H1 (cell line): ENCODE results near the gene TMEM273. TPM values are rescaled to one million over a fixed set of nuclear protein-coding genes. Genes with fewer than 3 reads are reported as not detected.

Source experiments
- CBX5 ChIP-seq: fragments of 300-800, 300-1000 bp; sonication (generic); IDR thresholded peaks from 2 replicates; pipeline ENCODE4 v1.7.1; 2016; ENCODE audit warnings: antibody characterized with exemption, low read length, low read depth
- CHD2 ChIP-seq: IDR thresholded peaks from 2 replicates; pipeline ENCODE4 v1.6.1; 2012; ENCODE audit warnings: low read length, improper control_type of control experiment
- CREB1 ChIP-seq: IDR thresholded peaks from 2 replicates; pipeline ENCODE4 v1.6.1; 2012; ENCODE audit warnings: inconsistent platforms
- polyA plus RNA-seq, 7 experiments: library from polyadenylated mRNA; depleted of rRNA in 3 of 7; stranded (reverse) in 5 of 7; unstranded in 2 of 7; fragments of >200 nt in 5 of 7; fragments of 200-250 nt in 2 of 7; gene quantifications; 1 replicate in 5 of 7; 2 replicates in 1 of 7; 4 replicates in 1 of 7; pipeline versions ENCODE4 v1.2.1 to v1.2.3, GENCODE V29; 2011 to 2013; ENCODE audit warnings: missing spikeins in 2 of 7, mixed read lengths in 2 of 7
- total RNA-seq: library from RNA; stranded (reverse); fragmentation: NEBNext Ultra II Directional; extraction: Animal tissue kit (Norgen Biotek cat#: 25700); gene quantifications from 2 replicates; pipeline ENCODE4 v1.2.1, GENCODE V29; 2021

TMEM273 gene
- total and polyA plus RNA-seq, 2 of the 8 experiments (the other 6 are each of a cell fraction or from before 2014, with no cell fraction given), result not detected

- no peak for TF ChIP-seq CBX5
- no peak for TF ChIP-seq CHD2
- TF ChIP-seq CREB1, result no peak
Observed at GRCh38 chr10:49205206-49205605, 17.0 kb upstream of the TMEM273 start (continued).
